Heart right ventricle (tissue), 16 donors: ENCODE data around the gene FLT4. TPM values are rescaled to one million over a fixed set of nuclear protein-coding genes. Genes with fewer than 3 reads are reported as not detected.

Experiments
- ATAC-seq, 8 donors: fragments of 200-7000 bp; cut with Tn5 transposase; one replicate each; pipeline ENCODE4 v1.9.1; 2020; ENCODE audit warnings: mild to moderate bottlenecking in 8 of 8, moderate library complexity in 8 of 8, moderate number of reproducible peaks in 1 of 8
- DNase-seq, 2 donors: peaks; one replicate each; pipeline ENCODE4 v3.0.0-alpha.2; 2020
- H3K27ac ChIP-seq, 10 donors: fragments of 200-600 bp; sonication (generic) in 2 of 10; one replicate each; pipeline versions ENCODE4 v1.5.0 to v1.8.0; 2020 to 2022; ENCODE audit warnings: mild to moderate bottlenecking in 3 of 10
- H3K27me3 ChIP-seq, 7 donors: fragments of 200-600 bp; one replicate each; pipeline ENCODE4 v1.8.0; 2021 to 2022; ENCODE audit warnings: mild to moderate bottlenecking in 2 of 7
- H3K36me3 ChIP-seq, 9 donors: fragments of 200-600 bp; sonication (generic) in 1 of 9; one replicate each; pipeline versions ENCODE4 v1.5.0 to v1.8.0; 2020 to 2022; ENCODE audit warnings: mild to moderate bottlenecking in 2 of 9
- H3K4me1 ChIP-seq, 9 donors: fragments of 200-600 bp; sonication (generic) in 1 of 9; one replicate each; pipeline versions ENCODE4 v1.5.0 to v1.8.0; 2020 to 2022; ENCODE audit warnings: mild to moderate bottlenecking in 4 of 9
- H3K4me3 ChIP-seq, 10 donors: fragments of 200-600 bp; sonication (generic) in 2 of 10; one replicate each; pipeline versions ENCODE4 v1.5.0 to v1.8.0; 2020 to 2022; ENCODE audit warnings: mild to moderate bottlenecking in 7 of 10, moderate library complexity in 2 of 10
- H3K9me3 ChIP-seq, 11 donors: fragments of 200-600 bp in 10 of 11; sonication (generic) in 2 of 11; one replicate each; pipeline versions ENCODE4 v1.5.0 to v1.8.0; 2013 to 2022; ENCODE audit warnings: mild to moderate bottlenecking in 2 of 11, control low read depth in 1 of 11, moderate library complexity in 1 of 11
- CTCF ChIP-seq, 9 donors: fragments of 200-600 bp; sonication (generic) in 2 of 9; IDR thresholded peaks; one replicate each; pipeline versions ENCODE4 v1.5.0 to v1.8.0; 2021 to 2022; ENCODE audit warnings: antibody characterized with exemption in 9 of 9, mild to moderate bottlenecking in 5 of 9, moderate library complexity in 1 of 9
- WGBS, 2 donors: extraction: QIAGEN DNeasy Blood & Tissue Kit; methylation state at CpG; one replicate each; pipeline ENCODE4 v1.1.7; 2013; ENCODE audit warnings: inconsistent platforms in 1 of 2; 5-methylcytosine and 5-hydroxymethylcytosine counted together
- intact Hi-C, 10 donors: fragments of 100-400 bp; cut with DNase I; formaldehyde crosslinking; loops; one replicate each; pipeline versions ENCODE4 v1.11.1 to v1.14.2; 2022
- long read RNA-seq, 3 donors: library from polyadenylated mRNA; unstranded; transcript quantifications; one replicate each; pipeline ENCODE4 v2.0.0, GENCODE V29; 2020 to 2021
- polyA plus RNA-seq, 2 donors: library from polyadenylated mRNA; stranded (reverse); fragments of 200-250 nt; gene quantifications; one replicate each; pipeline ENCODE4 v1.2.3, GENCODE V29; 2013
- total RNA-seq, 10 donors: library from RNA; stranded (reverse); fragmentation: NEBNext Ultra II Directional in 3 of 10; extraction: Animal tissue kit (Norgen Biotek cat#: 25700) in 3 of 10; gene quantifications; one replicate each; pipeline versions ENCODE4 v1.2.1 to v1.2.4, GENCODE V29; 2021 to 2023
- donor health status: Arrhythmogenic right ventricular cardiomyopathy.
- donor health status: ischemic (EF 13 %, LVEDD 7.1; RV severe dilation, severe dysfunction).
- donor health status: healthy with polysubstance abuse.
- donor health status: DM: no; HTN: yes; CAD: no.
- donor health status: DM: no; HTN: no; CAD: no.
- donor health status: ischemic (EF 25% LVEDD 6.9; RV normal size, moderate dysfunction).
- donor health status: ischemic (EF 25% LVEDD 5.7; RV mildly dilated, moderate dysfunction).
- donor health status: healthy.
- donor health status: DM: yes; HTN: yes; CAD: no.
- donor health status: Ischemic cardiomyopathy.
- donor health status: ischemic (EF 35%, LVEDD 5.7; RV mildly dilated, moderate dysfunction).
- donor health status: nonischemic (EF 11% LVEDD 7.7; RV severe dilation, severe dysfunction).
- donor health status: DM: yes; HTN: yes; CAD: no.
- donor health status: PGD.
- donor health status: ischemic (EF 29% LVEDD 5.4; RV normal size, mild dysfunction).
- donor health status: nonischemic (EF 23%, LVEDD 6.1; RV moderate dilation, normal function).

The FLT4 gene
- total RNA-seq (1 to 10 TPM; 3.8 to 9.3 (median 6.3) TPM), polyA plus RNA-seq (10 to 100 TPM in 1 of 2 donors, 1 to 10 TPM in 1; 4.5 to 10.8 TPM)
- long read RNA-seq, donor 1, full-length matches to known transcripts: 1 of 3 reads
- long read RNA-seq, donor 1, partial matches to known transcripts: 1 of 3 reads
- long read RNA-seq, donor 1, other reads (novel, unspliced or antisense): 1 of 3 reads
- long read RNA-seq, donor 2, full-length matches to known transcripts: 3 of 8 reads
- long read RNA-seq, donor 2, partial matches to known transcripts: 3 of 8 reads
- long read RNA-seq, donor 2, other reads (novel, unspliced or antisense): 2 of 8 reads
- long read RNA-seq, donor 3, partial matches to known transcripts: 3 of 5 reads
- long read RNA-seq, donor 3, other reads (novel, unspliced or antisense): 2 of 5 reads

- ATAC-seq: peak in 7 of 8 donors; percentile 12 to 71 (median 40)
- peaks cover 6 to 69% (median 57%) of the 10 kb centered on the region in 7 donors for H3K27me3 ChIP-seq
- H3K36me3 ChIP-seq: no peaks in the 10 kb centered on the region
- TF ChIP-seq CTCF (IDR thresholded peaks at IDR 0.05): no peak
- peaks cover 0 to 47% (median 32%) of the 10 kb centered on the region in 9 donors for H3K4me1 ChIP-seq
- no peak for DNase-seq
- H3K27ac ChIP-seq: peak within 1 kb of the TSS in 9 of 10 donors; percentile 59 to 79 (median 70)
- peak within 1 kb of the TSS; percentile 12 to 68 (median 54) for H3K4me3 ChIP-seq
- intact Hi-C loops: no loop called here
- H3K9me3 ChIP-seq: no peaks in the 10 kb centered on the region
- WGBS, 2 donors: 0% methylated on average over 31 to 89 of the region's 89 CpGs
These were observed at the start of gene FLT4 for GRCh38 chr5:180649297-180650039. TSS of gene FLT4 (minus strand) at chr5:180649600. CDS start at chr5:180649545, 55 bp downstream.

GRCh38 chr5:180699042-180699441, 49.6 kb upstream of the FLT4 start:
- Histone ChIP-seq H3K27ac (no peak overlapping the region), H3K4me3 (no peak overlapping the region), H3K36me3 (no peaks in the 10 kb centered on the region), H3K4me1 (no peaks in the 10 kb centered on the region), H3K9me3 (peaks cover 0 to 44% (median 8%) of the 10 kb centered on the region in 11 donors), H3K27me3 (peaks cover 0 to 13% (median 6%) of the 10 kb centered on the region in 7 donors)
- no peak for TF ChIP-seq CTCF (IDR thresholded peaks at IDR 0.05)
- ATAC-seq: no peak
- WGBS, 2 donors: 84 to 90% methylated on average over 1 of the region's 1 CpG
- no peak for DNase-seq
- intact Hi-C loops: no loop called here

GRCh38 chr5:180696116-180696515, 46.7 kb upstream of the FLT4 start:
- ATAC-seq (no peak), DNase-seq (no peak)
- 88 to 93% methylated on average over 1 of the region's 1 CpG for WGBS, 2 donors
- no peaks in the 10 kb centered on the region for H3K36me3 ChIP-seq
- H3K27ac ChIP-seq: no peak overlapping the region
- no peak for TF ChIP-seq CTCF (IDR thresholded peaks at IDR 0.05)
- no peaks in the 10 kb centered on the region for H3K4me1 ChIP-seq
- intact Hi-C loops: no loop called here
- H3K4me3 ChIP-seq: no peak overlapping the region
- peaks cover 0 to 33% (median 8%) of the 10 kb centered on the region in 11 donors for H3K9me3 ChIP-seq
- peaks cover 0 to 35% (median 18%) of the 10 kb centered on the region in 7 donors for H3K27me3 ChIP-seq

GRCh38 chr5:180692429-180692828, 43.0 kb upstream of the FLT4 start:
- WGBS, 2 donors: 56 to 78% methylated on average over 3 of the region's 3 CpGs
- peaks cover 0 to 69% (median 39%) of the 10 kb centered on the region in 7 donors for H3K27me3 ChIP-seq
- H3K27ac ChIP-seq: no peak overlapping the region
- DNase-seq (no peak), ATAC-seq (no peak)
- intact Hi-C loops: no loop called here
- no peak overlapping the region for H3K4me3 ChIP-seq
- H3K36me3 ChIP-seq: no peaks in the 10 kb centered on the region
- peaks cover 0 to 19% (median 8%) of the 10 kb centered on the region in 11 donors for H3K9me3 ChIP-seq
- H3K4me1 ChIP-seq: no peaks in the 10 kb centered on the region
- TF ChIP-seq CTCF (IDR thresholded peaks at IDR 0.05): no peak
